ENCODE results near the gene PAPPA.

PAPPA gene

GRCh38 chr9:116447934-116448333 is 294.3 kb downstream of the PAPPA start:
- no peak for TF ChIP-seq MYC (IDR thresholded peaks at IDR 0.05; ENCODE audit: low read depth, low read length)
- TF ChIP-seq POLR2A (IDR thresholded peaks at IDR 0.05; ENCODE audit: extremely low read depth, insufficient read length): no peak
- TF ChIP-seq, protein P1, sequence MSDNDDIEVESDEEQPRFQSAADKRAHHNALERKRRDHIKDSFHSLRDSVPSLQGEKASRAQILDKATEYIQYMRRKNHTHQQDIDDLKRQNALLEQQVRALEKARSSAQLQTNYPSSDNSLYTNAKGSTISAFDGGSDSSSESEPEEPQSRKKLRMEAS (IDR thresholded peaks at IDR 0.05; ENCODE audit: low read depth, low read length): no peak
- no peak overlapping the region for H3K4me3 ChIP-seq (ENCODE audit: low read depth, low read length)
- no peak for DNase-seq (ENCODE audit: low read depth)

DNA sequence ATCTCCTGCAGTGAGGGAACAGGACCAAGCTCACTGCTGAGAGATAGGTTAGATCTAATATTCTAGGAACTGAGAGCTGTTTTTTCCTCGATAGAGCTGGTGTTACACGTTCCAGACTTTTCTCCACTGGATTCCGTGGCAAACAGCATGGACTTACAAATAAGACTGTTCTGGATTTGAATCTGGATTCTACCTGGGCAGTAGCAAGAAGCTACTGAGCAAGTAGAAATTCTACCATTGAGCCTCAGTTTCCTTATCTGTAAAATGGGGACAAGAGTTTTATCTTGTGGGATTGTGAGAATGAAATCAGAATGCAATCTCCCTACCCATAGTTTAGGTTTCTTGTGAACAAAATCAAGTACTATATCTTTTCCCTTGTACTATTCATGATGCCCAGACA is 294.8 kb downstream of the PAPPA start:
- TF ChIP-seq MYC (IDR thresholded peaks at IDR 0.05; ENCODE audit: low read depth, low read length) (no peak), POLR2A (IDR thresholded peaks at IDR 0.05; ENCODE audit: extremely low read depth, insufficient read length) (no peak)
- TF ChIP-seq, protein P2, sequence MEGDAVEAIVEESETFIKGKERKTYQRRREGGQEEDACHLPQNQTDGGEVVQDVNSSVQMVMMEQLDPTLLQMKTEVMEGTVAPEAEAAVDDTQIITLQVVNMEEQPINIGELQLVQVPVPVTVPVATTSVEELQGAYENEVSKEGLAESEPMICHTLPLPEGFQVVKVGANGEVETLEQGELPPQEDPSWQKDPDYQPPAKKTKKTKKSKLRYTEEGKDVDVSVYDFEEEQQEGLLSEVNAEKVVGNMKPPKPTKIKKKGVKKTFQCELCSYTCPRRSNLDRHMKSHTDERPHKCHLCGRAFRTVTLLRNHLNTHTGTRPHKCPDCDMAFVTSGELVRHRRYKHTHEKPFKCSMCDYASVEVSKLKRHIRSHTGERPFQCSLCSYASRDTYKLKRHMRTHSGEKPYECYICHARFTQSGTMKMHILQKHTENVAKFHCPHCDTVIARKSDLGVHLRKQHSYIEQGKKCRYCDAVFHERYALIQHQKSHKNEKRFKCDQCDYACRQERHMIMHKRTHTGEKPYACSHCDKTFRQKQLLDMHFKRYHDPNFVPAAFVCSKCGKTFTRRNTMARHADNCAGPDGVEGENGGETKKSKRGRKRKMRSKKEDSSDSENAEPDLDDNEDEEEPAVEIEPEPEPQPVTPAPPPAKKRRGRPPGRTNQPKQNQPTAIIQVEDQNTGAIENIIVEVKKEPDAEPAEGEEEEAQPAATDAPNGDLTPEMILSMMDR (IDR thresholded peaks at IDR 0.05; ENCODE audit: low read depth, low read length): no peak
- TF ChIP-seq, protein P1 (IDR thresholded peaks at IDR 0.05; ENCODE audit: low read depth, low read length): no peak
- no peak for DNase-seq (ENCODE audit: low read depth)
- H3K4me3 ChIP-seq (ENCODE audit: low read depth, low read length): no peak overlapping the region

DNA sequence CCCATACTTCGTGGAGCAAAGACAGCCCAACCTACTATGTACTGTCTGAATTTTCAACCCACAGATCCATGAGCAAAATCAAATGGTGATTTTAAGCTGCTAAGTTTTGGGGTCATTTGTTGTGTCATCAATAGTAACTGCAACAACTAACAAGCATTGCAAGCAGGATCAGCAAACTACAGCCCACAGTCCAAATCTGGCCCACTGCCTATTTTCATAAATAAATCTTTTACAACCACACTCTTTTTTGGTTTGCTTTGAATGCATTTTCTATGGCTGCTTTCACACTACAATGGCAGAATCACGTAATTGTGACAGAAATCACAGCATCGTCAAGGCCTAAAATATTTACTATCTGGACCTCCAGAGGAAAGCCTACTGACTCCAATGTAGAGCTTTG is 296.4 kb downstream of the PAPPA start:
- no peak for DNase-seq (ENCODE audit: low read depth)
- TF ChIP-seq, protein P1 (IDR thresholded peaks at IDR 0.05; ENCODE audit: low read depth, low read length): no peak
- TF ChIP-seq, protein P2 (IDR thresholded peaks at IDR 0.05; ENCODE audit: low read depth, low read length): no peak
- TF ChIP-seq MYC (IDR thresholded peaks at IDR 0.05; ENCODE audit: low read depth, low read length): no peak
- no peak for TF ChIP-seq POLR2A (IDR thresholded peaks at IDR 0.05; ENCODE audit: extremely low read depth, insufficient read length)
- H3K4me3 ChIP-seq (ENCODE audit: low read depth, low read length): no peak overlapping the region

GRCh38 chr9:116450378-116451139 is 297.0 kb downstream of the PAPPA start:
- TF ChIP-seq, protein P2 (IDR thresholded peaks at IDR 0.05; ENCODE audit: low read depth, low read length): no peak
- TF ChIP-seq, protein P1 (IDR thresholded peaks at IDR 0.05; ENCODE audit: low read depth, low read length): no peak
- TF ChIP-seq POLR2A (IDR thresholded peaks at IDR 0.05; ENCODE audit: extremely low read depth, insufficient read length): no peak
- no peak for TF ChIP-seq MYC (IDR thresholded peaks at IDR 0.05; ENCODE audit: low read depth, low read length)
- no peak for DNase-seq (ENCODE audit: low read depth)
- H3K4me3 ChIP-seq (ENCODE audit: low read depth, low read length): no peak overlapping the region

DNA sequence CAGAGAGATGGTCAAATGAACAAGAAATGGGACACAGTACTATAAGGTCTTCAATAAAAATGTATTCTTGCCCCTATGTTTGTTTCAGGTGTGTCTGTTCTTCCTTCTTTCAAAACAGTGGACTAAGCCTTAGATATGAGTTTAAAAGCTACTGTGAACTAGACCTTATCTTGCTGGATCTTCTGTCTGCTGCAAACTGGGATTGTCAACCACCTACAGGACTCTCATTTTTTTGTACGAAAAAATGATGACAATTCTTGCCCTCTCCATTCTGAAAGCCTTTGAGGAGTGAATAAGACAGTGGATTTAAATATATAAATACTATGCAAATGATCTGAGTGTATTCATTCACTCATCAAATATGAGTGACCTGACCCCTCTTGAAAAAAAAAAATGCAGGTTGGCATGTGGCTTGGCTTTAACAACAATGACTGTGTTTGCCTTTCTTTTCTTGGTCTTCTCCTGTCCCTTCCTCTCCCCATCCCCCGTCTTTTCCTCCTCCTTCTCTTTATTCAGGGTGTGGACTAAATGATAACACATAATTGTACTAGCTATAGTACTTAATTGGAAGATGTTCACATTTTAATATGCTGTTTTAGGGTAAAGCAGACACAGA is 298.0 kb downstream of the PAPPA start:
- no peak overlapping the region for H3K4me3 ChIP-seq (ENCODE audit: low read depth, low read length)
- DNase-seq (ENCODE audit: low read depth): no peak
- TF ChIP-seq MYC (IDR thresholded peaks at IDR 0.05; ENCODE audit: low read depth, low read length) (no peak), POLR2A (IDR thresholded peaks at IDR 0.05; ENCODE audit: extremely low read depth, insufficient read length) (no peak)
- TF ChIP-seq, protein P1 (IDR thresholded peaks at IDR 0.05; ENCODE audit: low read depth, low read length): no peak
- TF ChIP-seq, protein P2 (IDR thresholded peaks at IDR 0.05; ENCODE audit: low read depth, low read length): no peak
